AG09309 (cell line): Measurements from ENCODE around the gene MYH7.
A peak's percentile ranks its signal among the peaks of the same experiment; 100 is the strongest.
"Not testable (repeated sequence)": the region's sequence is repeated elsewhere in the genome, so short reads cannot be mapped to it uniquely, and the experiment has no call there.

Source experiments
- DNase-seq: peaks from one replicate; pipeline ENCODE4 v3.0.0-alpha.2; 2010; ENCODE audit warnings: low read depth
- H3K4me3 ChIP-seq: 2 replicates; pipeline ENCODE4 v1.5.1; 2011; ENCODE audit warnings: mild to moderate bottlenecking, low read depth, low read length, moderate library complexity; ENCODE audit not compliant: control insufficient read depth
- TF ChIP-seq, protein P1 (sequence below): IDR thresholded peaks from 2 replicates; pipeline ENCODE4 v1.5.1; 2011; ENCODE audit warnings: mild to moderate bottlenecking, low read depth, low read length, inconsistent platforms; ENCODE audit not compliant: insufficient read depth, control insufficient read depth; ENCODE audit errors: missing control alignments

Gene MYH7

DNA sequence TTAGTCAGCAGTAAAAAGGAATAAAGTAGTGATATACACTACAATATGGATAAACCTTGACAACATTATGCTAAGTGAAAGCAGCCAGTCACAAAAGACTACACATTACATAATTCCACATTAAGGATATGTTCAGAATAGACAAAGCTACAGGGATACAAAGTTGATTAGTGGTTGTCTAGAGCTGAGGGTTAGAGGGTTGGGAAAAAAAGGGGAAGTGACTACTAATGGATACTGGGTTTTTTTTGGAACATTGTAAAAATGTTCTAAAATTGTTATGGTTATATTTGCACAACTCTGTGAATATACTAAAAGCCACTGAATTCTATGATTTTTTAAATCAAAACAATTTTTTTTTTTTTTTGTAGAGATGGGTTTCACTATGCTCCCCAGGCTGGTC lies 29.2 kb upstream of the MYH7 start:
- TF ChIP-seq, protein P1, sequence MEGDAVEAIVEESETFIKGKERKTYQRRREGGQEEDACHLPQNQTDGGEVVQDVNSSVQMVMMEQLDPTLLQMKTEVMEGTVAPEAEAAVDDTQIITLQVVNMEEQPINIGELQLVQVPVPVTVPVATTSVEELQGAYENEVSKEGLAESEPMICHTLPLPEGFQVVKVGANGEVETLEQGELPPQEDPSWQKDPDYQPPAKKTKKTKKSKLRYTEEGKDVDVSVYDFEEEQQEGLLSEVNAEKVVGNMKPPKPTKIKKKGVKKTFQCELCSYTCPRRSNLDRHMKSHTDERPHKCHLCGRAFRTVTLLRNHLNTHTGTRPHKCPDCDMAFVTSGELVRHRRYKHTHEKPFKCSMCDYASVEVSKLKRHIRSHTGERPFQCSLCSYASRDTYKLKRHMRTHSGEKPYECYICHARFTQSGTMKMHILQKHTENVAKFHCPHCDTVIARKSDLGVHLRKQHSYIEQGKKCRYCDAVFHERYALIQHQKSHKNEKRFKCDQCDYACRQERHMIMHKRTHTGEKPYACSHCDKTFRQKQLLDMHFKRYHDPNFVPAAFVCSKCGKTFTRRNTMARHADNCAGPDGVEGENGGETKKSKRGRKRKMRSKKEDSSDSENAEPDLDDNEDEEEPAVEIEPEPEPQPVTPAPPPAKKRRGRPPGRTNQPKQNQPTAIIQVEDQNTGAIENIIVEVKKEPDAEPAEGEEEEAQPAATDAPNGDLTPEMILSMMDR, result no peak
- no peak overlapping the region for H3K4me3 ChIP-seq
- DNase-seq, result no peak

DNA sequence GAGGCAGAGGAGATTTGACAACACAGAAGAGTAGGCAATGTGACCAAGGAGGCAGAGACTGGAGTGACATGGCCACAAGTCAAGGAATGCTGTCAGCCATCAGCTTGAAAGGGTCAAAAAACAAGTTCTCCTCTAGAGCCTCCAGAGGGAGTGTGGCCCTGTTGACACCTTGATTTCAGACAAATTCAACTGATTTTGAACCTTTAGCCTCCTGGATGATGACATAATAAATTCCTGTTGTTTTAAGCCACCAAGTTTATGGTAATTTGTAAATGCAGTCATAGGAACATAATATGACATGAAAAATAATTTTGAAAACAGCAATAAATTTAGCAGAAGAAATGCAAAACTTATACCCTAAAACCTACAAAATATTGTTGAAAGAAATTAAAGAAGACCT lies 25.5 kb upstream of the MYH7 start:
- no peak overlapping the region for H3K4me3 ChIP-seq
- TF ChIP-seq, protein P1, result no peak
- DNase-seq, result no peak

DNA sequence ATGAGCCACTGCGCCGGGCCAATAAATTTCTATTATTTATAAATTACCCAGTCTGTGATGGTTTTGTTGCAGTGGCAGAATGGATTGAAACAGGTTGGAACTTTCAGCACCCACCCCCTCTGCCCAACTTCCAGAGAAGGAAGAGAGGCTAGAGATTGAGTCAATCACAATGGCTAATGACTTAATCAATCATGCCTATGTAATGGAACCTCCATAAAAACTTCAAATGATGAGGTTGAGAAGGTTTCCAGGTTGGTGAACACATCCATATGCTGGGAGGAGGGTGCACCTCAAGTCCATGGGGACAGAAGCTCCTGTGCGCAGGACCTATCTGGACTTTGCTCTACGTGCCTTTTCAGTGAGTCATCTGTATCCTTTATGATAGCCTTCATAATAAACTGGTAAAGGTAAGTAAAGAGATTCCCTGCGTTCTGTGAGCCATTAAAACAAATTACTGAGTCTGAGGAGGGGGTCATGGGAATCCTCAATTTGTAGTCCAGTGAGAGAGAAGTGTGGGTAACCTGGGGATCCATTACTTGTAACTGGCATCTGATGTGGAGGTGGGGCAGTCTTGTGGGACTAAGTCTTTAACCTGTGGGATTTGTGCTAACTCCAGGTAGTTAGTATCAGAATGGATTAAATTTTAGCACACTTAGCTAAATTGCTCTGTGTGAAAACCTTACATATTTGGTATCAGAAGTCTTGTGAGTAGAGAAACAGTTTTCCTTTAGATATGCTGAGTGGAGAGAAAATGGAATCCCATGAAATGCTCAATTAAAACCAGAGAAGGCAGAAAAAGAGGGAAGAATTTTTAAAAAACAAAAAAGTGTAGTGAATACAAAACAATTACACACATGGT lies 22.4 kb upstream of the MYH7 start:
- no peak overlapping the region for H3K4me3 ChIP-seq
- no peak for DNase-seq
- TF ChIP-seq, protein P1, result no peak

DNA sequence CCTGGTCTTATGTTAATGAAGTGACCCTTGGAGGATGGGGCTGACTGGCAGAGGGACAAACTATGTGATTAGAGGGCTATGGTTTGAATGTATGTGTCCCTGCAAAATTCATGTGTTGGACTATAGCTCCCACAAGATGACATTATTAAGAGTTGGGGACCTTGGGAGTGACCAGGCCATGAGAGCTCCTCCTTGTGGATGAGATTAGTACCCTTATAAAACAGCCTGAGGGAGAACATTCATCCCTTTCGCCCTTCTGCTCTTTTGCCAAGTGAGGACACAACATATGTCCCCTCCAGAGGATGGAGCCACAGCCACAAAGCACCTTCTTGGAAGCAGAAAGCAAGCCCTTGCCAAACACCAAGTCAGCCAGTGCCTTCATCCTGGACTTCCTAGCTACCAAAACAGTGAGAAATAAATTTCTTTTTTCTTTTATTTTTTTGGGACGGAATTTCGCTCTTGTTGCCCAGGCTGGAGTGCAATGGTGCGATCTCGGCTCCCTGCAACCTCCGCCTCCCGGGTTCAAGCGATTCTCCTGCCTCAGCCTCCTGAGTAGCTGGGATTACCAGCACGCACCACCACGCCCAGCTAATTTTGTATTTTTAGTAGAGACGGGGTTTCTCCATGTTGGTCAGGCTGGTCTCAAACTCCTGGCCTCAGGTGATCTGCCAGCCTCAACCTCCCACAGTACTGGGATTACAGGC lies 21.6 kb upstream of the MYH7 start:
- H3K4me3 ChIP-seq, DNase-seq: not testable (repeated sequence)
- TF ChIP-seq, protein P1, result peak; percentile 33

DNA sequence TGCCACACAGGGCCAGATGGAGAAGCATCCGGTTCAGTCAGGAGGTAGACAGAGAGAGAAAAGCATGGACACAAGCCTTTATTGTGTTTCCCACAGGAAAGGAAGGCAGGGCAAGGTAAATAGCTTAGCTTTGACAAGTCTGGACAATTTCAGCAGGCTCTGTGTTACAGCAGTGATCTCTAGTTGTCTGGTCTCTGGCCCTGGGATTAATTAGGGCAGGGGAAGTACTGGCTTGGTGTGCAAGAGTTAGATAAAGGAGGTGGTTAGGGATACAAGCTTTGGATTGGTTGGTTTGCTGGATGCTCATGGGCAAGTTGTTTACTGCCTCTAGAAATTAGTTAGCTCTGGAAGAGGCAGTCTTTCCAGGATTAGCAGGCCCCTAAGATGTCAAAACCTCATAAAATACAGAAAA lies 19.0 kb upstream of the MYH7 start:
- TF ChIP-seq, protein P1, result no peak
- H3K4me3 ChIP-seq, result no peak overlapping the region
- DNase-seq, result no peak

DNA sequence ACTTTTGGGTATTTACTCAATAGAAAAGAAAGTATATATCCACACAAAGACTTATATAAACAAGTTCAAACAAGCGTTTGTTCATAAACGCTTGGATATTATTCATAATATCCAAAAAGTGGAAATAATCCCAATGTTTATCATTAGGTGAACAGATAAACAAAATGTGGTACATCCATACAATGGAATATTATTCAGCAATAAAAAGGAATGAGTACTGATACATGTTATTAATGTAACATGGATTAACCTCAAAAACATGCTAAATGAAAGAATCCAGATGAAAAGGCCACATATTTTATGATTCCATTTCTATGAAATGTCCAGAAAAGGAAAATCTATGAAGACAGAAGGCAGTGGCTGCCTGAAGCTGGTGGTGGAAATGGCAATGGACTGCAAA lies 16.8 kb upstream of the MYH7 start:
- no peak for DNase-seq
- TF ChIP-seq, protein P1, result no peak
- no peak overlapping the region for H3K4me3 ChIP-seq
